ENCODE results near the gene RIC8B.

RIC8B gene

DNA sequence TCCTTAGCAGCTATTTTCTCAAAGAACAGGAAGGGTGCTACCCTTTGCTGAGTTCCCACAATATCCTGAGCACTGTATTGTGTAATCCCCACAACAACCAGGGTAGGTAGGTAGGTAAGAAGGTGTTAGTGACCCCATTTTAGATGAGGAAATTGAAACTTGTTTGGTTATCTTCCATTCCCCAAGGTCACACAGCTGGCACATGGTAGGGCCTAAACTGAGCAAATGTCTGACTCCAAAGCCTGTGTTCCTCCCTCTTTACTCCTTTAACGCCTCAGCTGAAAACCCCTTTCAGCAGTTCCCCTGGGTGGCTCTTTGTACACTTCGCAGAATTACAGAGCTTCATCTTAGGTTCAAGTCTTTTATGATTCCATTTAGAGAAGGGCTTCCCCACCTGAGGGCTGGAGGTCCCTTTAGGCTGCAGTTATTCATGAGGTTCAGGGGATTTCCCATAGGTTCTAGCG is 26.5 kb upstream of the RIC8B start:
- no peak for DNase-seq (ENCODE audit: extremely low read depth, low read depth)
- TF ChIP-seq, protein P1, sequence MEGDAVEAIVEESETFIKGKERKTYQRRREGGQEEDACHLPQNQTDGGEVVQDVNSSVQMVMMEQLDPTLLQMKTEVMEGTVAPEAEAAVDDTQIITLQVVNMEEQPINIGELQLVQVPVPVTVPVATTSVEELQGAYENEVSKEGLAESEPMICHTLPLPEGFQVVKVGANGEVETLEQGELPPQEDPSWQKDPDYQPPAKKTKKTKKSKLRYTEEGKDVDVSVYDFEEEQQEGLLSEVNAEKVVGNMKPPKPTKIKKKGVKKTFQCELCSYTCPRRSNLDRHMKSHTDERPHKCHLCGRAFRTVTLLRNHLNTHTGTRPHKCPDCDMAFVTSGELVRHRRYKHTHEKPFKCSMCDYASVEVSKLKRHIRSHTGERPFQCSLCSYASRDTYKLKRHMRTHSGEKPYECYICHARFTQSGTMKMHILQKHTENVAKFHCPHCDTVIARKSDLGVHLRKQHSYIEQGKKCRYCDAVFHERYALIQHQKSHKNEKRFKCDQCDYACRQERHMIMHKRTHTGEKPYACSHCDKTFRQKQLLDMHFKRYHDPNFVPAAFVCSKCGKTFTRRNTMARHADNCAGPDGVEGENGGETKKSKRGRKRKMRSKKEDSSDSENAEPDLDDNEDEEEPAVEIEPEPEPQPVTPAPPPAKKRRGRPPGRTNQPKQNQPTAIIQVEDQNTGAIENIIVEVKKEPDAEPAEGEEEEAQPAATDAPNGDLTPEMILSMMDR (IDR thresholded peaks at IDR 0.05; ENCODE audit: low read depth, low read length), result no peak

DNA sequence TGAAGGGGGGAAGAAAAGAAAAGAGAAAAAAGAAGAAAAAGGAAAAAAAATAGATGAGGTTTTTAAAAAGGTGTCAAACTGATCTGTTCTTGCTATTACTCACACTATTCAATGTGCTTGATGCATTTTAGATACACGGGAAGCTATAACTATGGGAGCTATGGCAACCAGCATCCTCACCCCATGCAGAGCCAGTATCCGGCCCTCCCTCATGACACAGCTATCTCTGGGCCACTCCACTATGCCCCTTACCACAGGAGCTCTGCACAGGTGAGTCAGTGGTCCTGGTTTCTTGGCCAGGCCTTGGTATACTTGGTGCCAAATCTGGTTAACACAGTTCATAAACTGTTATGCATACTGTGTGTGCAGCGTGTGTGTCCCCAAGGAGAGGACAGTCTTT is 24.0 kb upstream of the RIC8B start:
- no peak for DNase-seq (ENCODE audit: extremely low read depth, low read depth)

DNA sequence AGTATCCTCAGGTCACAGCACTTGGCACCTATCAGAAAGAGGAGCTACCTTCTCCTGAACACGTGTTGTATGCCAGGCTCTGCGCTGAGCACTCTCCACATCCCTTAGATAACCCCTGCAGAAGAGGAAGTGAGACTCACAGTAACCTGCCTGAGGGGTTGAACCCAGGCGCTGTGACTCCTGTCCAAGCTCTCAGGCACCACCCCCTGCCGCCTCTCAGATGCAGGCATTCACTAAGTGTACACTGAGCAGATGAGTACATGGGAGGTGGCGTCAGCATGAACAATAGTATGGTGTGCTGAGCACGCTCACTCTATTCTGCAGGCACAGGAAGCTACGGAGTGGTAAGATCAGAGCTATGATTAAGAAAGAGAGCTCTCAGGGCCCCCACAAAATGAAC is 21.0 kb upstream of the RIC8B start:
- TF ChIP-seq, protein P1 (IDR thresholded peaks at IDR 0.05; ENCODE audit: low read depth, low read length), result no peak
- no peak for DNase-seq (ENCODE audit: extremely low read depth, low read depth)

More for the DNA sequence above, 24.0 kb upstream of the RIC8B start:
- TF ChIP-seq, protein P1 (IDR thresholded peaks at IDR 0.05; ENCODE audit: low read depth, low read length), result no peak

DNA sequence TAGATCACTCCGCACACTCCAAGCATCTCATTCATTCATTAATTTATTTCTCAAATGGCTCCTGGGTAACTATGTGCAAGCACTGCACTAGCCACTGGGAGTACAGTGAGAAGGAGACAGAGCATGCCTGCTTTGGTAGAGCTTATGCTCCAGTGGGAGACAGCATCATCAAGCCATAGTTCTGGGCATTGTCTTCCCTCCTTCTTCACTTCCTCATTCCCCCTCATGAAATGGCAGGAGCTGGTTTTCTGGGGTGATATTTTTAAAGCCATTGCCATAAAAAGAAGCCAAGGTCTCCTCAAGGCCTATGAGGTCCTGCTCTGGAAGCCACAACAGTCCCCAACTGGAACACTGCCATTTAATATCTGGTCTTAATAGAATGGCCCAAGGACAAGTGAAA is 20.2 kb upstream of the RIC8B start:
- TF ChIP-seq, protein P1 (IDR thresholded peaks at IDR 0.05; ENCODE audit: low read depth, low read length), result no peak
- no peak for DNase-seq (ENCODE audit: extremely low read depth, low read depth)

DNA sequence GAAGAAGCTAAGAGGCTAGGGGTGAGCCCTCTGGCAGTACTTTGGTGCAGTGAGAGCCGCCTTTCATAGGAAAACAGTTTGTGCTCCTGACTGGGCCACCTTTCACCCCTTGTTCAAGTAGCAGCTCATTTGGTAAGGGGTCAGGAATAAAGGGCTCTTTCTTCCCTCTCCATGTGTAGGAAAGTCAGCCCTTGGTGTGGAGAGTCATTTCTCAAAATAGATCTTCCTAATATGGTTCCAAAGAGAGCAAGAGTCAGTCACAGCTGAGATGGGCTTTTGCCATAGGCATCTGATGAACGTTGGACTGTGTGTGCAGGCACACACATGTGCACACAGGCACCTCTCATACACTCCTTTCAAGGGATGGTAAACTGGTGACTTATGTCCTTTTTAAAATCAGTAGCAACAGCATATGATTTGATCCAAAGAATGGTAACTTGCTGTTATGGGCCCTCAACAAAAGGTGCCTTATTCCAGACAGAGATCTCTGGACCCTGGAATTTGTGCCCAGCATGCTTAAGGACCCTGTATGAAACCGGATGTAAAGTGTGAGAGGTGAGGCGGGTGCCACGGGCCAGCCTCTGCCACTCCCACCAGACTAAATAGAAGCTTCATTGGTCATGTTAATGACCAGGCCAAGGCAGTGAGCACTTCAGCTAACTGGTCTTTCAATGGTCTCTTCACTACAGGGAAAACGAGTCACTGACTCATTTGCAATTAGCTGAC is 16.7 kb upstream of the RIC8B start:
- no peak for DNase-seq (ENCODE audit: extremely low read depth, low read depth)
- TF ChIP-seq, protein P1 (IDR thresholded peaks at IDR 0.05; ENCODE audit: low read depth, low read length), result no peak

DNA sequence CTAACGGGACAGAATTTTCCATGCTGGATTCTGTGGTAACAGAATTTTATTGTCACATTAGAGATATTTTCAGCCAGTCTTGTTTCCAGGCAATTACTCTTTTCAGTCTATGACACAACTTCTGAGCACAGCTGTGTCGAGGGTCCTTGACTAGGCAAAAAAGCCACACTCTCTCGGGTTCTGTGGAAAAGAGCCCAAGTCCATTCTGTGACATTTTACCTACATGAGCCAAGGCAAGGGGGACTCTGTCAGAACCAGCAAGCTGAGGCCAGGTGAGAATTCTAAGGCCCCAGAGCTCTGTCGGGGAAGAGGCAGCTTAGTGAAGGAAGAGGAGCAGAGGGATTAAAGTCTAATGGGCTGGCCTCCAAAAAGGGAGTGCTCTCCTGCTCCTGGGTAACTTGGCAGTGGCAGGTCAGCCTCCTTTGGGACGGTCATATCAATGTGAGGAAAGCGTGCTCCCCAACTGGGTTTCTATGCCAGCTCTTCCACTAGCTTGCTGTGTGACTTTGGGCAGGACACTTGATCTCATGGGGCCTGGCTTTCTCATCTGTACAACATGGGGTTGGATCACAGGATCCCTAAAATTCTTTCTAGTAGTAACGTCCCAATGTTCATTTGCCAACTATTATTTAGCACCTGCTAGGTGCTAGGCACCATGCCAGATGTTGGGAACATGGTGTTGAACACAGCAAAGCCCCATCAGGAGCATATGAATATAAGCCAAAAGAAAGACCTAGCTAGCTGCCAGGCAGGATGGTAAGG is 16.0 kb upstream of the RIC8B start:
- DNase-seq (ENCODE audit: extremely low read depth, low read depth), result no peak
- TF ChIP-seq, protein P1 (IDR thresholded peaks at IDR 0.05; ENCODE audit: low read depth, low read length), result no peak

DNA sequence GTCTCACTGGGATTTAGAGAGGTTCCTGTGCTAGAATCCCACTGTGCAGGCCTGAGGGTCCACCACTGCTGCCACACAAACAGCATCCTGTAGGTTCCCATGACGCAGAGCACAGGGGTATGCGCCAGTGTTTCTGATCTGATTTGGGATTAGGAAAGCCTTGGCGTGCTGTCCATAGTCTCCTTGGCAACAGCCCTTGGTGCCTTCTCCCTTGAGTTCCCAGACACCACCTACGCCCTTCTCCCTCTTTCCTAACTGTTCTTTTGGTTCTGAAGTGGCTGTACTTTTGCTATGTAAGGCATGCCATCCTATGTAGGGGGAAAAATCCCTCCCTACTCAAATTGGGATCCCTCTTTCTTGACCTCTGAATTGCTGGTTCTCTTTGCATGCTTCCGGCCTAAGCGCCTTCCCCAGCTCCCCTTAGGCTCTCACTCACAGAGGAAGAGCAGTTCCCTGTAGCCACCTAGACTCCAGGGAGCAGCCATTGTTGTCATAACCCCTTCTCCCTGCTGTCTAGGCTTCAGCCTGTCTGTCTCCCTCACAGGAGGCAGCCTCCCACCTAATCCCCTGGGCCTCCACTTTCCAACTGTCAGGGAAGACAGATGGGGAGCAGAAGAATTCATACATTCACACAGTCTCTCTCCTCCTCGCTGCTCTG is 14.8 kb upstream of the RIC8B start:
- TF ChIP-seq, protein P1 (IDR thresholded peaks at IDR 0.05; ENCODE audit: low read depth, low read length), result no peak
- no peak for DNase-seq (ENCODE audit: extremely low read depth, low read depth)
